Colonic mucosa (tissue), 4 donors: ENCODE measurements around the gene PFKM. TPM values are rescaled to one million over a fixed set of nuclear protein-coding genes. Genes with fewer than 3 reads are reported as not detected.
"Not testable (repeated sequence)": the region's sequence is repeated elsewhere in the genome, so short reads cannot be mapped to it uniquely, and the experiment has no call there.

Experiments
- DNase-seq: peaks from one replicate; pipeline ENCODE4 v3.0.0-alpha.2; 2020
- H3K27ac ChIP-seq: fragments of 200-600 bp; one replicate; pipeline ENCODE4 v1.8.0; 2021
- H3K27me3 ChIP-seq: fragments of 200-600 bp; one replicate; pipeline ENCODE4 v1.8.0; 2021
- H3K36me3 ChIP-seq: fragments of 200-600 bp; one replicate; pipeline ENCODE4 v1.8.0; 2021
- H3K4me1 ChIP-seq: fragments of 200-600 bp; one replicate; pipeline ENCODE4 v1.8.0; 2021; ENCODE audit warnings: mild to moderate bottlenecking
- H3K4me3 ChIP-seq: fragments of 200-600 bp; one replicate; pipeline ENCODE4 v1.8.0; 2021
- H3K9ac ChIP-seq, 2 donors: one replicate each; pipeline ENCODE4 v1.7.0; 2013; ENCODE audit warnings: control low read depth in 2 of 2, low read depth in 2 of 2, low read length in 2 of 2
- H3K9me3 ChIP-seq: fragments of 200-600 bp; one replicate; pipeline ENCODE4 v1.8.0; 2021
- CTCF ChIP-seq: fragments of 200-600 bp; IDR thresholded peaks from one replicate; pipeline ENCODE4 v1.8.0; 2022; ENCODE audit warnings: antibody characterized with exemption, mild to moderate bottlenecking
- intact Hi-C: fragments of 100-400 bp; cut with DNase I; formaldehyde crosslinking; loops from one replicate; pipeline ENCODE4 v1.14.1; 2022
- total RNA-seq, 2 donors: library from RNA; stranded (reverse); fragmentation: NEBNext Ultra II Directional in 1 of 2; extraction: Animal tissue kit (Norgen Biotek cat#: 25700) in 1 of 2; gene quantifications; one replicate each; pipeline ENCODE4 v1.2.1, GENCODE V29; 2021
- donor health status: healthy.
- donor health status: DM: no; HTN: no; CAD: no.
- donor health status: DM: no; HTN: no; CAD: no.

The PFKM gene
- total RNA-seq, 2 donors from 2014 or later = 39.2 to 64.6 TPM

DNA sequence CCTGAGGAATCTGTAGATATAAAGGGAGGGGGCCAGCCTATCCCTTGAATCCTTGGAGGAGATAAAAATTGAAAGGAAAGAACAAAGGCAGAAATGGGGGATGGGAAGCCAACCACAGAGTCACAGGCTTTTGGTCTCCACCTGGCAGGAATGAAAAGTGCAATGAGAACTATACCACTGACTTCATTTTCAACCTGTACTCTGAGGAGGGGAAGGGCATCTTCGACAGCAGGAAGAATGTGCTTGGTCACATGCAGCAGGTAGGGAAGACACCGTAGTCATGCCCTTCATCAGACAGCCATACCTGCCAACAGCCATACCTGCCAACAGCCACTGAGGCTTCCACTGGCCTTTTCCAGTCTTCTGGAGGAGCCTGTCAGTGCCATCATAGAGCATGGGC lies 24.7 kb downstream of the PFKM start:
- Histone ChIP-seq H3K4me1 (no peaks in the 10 kb centered on the region), H3K9me3 (no peaks in the 10 kb centered on the region), H3K4me3 (no peak overlapping the region), H3K36me3 (peaks cover under 1% of the 10 kb centered on the region), H3K27me3 (no peaks in the 10 kb centered on the region), H3K27ac (no peak overlapping the region), H3K9ac (no peak overlapping the region)
- intact Hi-C loops = no loop called here
- no peak for DNase-seq
- TF ChIP-seq CTCF = no peak

- TF ChIP-seq CTCF = no peak
- peaks cover 12% of the 10 kb centered on the region for H3K36me3 ChIP-seq
- no peak overlapping the region for H3K4me3 ChIP-seq
- no peaks in the 10 kb centered on the region for H3K9me3 ChIP-seq
- H3K27me3 ChIP-seq = no peaks in the 10 kb centered on the region
- H3K9ac ChIP-seq = no peak overlapping the region
- no peaks in the 10 kb centered on the region for H3K4me1 ChIP-seq
- H3K27ac ChIP-seq = no peak overlapping the region
- no peak for DNase-seq
- intact Hi-C loops = no loop called here
Measured at GRCh38 chr12:48145981-48146380, 26.8 kb downstream of the PFKM start.

GRCh38 chr12:48151103-48151771 lies 32.1 kb downstream of the PFKM start:
- H3K9ac ChIP-seq = no peak overlapping the region
- intact Hi-C loops = loop anchor here (5.0 kb wide), 1 partner anchor 44 kb away; the partner anchor contains the start of gene SENP1
- no peak overlapping the region for H3K27ac ChIP-seq
- no peak for DNase-seq
- H3K27me3 ChIP-seq = no peaks in the 10 kb centered on the region
- no peaks in the 10 kb centered on the region for H3K9me3 ChIP-seq
- peaks cover 18% of the 10 kb centered on the region for H3K36me3 ChIP-seq
- peaks cover 3% of the 10 kb centered on the region for H3K4me1 ChIP-seq
- H3K4me3 ChIP-seq = no peak overlapping the region
- no peak for TF ChIP-seq CTCF

DNA sequence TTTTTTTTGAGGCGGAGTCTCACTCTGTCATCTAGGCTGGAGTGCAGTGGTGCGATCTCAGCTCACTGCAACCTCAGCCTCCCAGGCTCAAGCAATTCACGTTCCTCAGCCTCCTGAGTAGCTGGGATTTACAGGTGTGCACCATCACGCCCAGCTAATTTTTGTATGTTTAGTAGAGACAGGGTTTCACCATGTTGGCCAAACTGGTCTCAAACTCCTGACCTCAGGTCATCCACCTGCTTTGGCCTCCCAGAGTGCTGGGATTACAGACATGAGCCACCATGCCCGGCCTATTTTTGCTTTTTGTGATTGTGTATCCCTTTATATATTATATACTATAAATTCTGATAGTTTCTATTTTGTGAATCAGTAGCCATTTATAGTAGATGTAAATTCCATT lies 36.6 kb downstream of the PFKM start:
- DNase-seq, H3K9me3 ChIP-seq, intact Hi-C loops, H3K9ac ChIP-seq, H3K27ac ChIP-seq, H3K4me3 ChIP-seq, H3K4me1 ChIP-seq, H3K27me3 ChIP-seq, H3K36me3 ChIP-seq: not testable (repeated sequence)

GRCh38 chr12:48156652-48157017 lies 37.5 kb downstream of the PFKM start:
- H3K4me1 ChIP-seq = peaks cover 4% of the 10 kb centered on the region
- H3K27me3 ChIP-seq = no peaks in the 10 kb centered on the region
- H3K9me3 ChIP-seq = no peaks in the 10 kb centered on the region
- H3K9ac ChIP-seq = peak overlapping the region; percentile 89 to 92
- no peak for TF ChIP-seq CTCF
- peak overlapping the region; percentile 89 for H3K4me3 ChIP-seq
- intact Hi-C loops = no loop called here
- no peak for DNase-seq
- peak overlapping the region; percentile 87 for H3K27ac ChIP-seq
- H3K36me3 ChIP-seq = peaks cover 6% of the 10 kb centered on the region

- Histone ChIP-seq H3K36me3 (peaks cover 6% of the 10 kb centered on the region), H3K27ac (peak within 1 kb of the TSS; percentile 87), H3K4me3 (peak within 1 kb of the TSS; percentile 89), H3K9ac (peak within 1 kb of the TSS; percentile 89 to 92), H3K4me1 (peaks cover 4% of the 10 kb centered on the region), H3K9me3 (no peaks in the 10 kb centered on the region), H3K27me3 (no peaks in the 10 kb centered on the region)
- peak; percentile 99 for DNase-seq
- intact Hi-C loops = no loop called here
- no peak for TF ChIP-seq CTCF
Measured at GRCh38 chr12:48157018-48157888, 38.1 kb downstream of the PFKM start, which contains the start of gene ASB8. Gene ASB8, minus strand, starts transcription at chr12:48157515. Its CDS starts 4,019 bp downstream, at chr12:48153496.
